Activated CD8-positive, alpha-beta memory T cell treated with anti-CD3 and anti-CD28 coated beads, Interleukin-2, amount 50 U/mL, for 48 hours (primary cell): Measurements from ENCODE around the gene TMEM184B.
"Not testable (repeated sequence)": the region's sequence is repeated elsewhere in the genome, so short reads cannot be mapped to it uniquely, and the experiment has no call there.

Experiments used
- DNase-seq: peaks from one replicate; pipeline ENCODE4 v3.0.0-alpha.2; 2020

Gene TMEM184B

DNA sequence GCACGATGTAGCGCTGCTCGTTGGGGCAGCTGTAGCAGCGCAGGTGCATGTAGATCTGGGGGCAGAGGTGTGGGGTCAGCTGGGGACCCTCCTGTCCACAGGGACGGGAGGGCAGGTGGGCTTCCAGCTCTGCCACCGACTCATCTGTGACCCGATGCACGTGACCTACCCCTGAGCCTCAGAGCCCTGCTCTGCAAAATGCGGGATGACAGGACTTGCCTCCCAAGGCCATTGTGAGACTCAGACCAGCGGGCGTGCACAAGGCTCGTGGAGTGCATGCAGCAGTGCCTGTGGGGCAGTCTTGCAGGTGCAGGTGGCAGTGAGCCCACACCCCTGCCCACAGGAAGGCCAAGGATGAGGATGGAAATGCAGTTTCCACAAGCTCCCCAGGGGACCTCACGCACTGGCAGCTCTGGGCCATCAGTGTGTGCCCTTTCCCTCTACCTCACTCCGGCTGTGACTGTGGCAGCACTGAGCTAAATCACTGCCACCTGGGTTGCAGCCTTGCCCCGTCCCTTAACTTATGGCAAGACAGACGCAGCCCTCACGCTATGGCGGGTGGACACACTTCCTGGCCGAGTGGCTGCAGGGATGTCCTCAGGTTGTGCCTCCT, 26.7 kb downstream of the TMEM184B start:
- DNase-seq, result no peak

DNA sequence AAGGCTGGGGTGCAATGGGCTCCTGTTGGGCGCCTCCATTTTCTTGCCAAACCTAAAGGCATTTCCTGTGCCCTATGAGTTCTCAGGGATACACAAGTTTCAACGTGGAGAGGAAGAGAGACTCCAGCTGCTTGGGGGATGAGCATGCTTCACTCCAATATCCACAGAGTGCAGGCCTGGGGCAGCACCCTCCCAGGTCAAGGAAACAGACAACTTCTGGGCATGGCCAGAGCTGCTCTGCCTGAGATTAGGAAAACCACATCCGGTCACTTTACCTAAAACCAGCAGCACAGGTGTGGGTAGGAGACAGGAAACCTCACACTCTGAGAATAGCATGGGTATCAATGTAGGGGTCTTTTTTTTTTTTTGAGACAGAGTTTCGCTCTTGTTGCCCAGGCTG, 28.7 kb downstream of the TMEM184B start:
- DNase-seq, result no peak

DNA sequence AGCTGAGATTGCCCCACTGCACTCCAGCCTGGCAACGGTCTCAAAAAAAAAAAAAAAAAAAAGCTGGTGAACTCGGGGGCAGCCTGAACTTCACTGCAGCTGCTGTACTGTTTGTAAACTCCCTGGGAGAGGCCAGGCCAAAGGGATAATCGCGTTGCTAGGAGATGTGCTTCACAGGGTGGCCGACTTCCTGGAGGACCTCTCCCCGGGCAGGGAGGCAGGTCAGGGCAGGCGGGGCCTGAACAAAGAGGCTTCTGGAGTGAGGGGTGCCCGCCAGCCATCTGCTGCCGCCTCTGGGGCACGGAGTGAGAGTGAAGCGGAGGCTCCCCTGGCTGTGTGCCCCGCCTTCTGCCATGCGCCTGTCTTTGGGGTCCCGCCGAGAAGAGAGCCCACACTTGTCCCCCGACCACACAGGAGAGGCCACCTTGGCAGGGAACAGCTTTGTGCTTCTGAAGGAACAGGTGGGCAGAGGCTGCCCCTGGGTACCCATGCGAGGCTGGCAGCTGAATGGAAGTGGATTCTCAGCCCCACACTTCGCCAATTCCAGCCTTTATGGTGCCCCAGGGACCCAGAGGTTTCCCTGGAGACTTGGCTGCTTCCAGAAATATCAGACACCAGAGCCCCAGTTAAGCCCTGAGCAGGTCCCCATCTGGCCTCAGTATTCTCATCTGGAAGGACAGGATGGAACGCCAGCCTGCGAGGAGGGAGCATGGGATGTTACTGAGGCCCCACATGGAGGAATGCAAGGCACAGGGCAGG, 29.6 kb downstream of the TMEM184B start:
- DNase-seq, result no peak

DNA sequence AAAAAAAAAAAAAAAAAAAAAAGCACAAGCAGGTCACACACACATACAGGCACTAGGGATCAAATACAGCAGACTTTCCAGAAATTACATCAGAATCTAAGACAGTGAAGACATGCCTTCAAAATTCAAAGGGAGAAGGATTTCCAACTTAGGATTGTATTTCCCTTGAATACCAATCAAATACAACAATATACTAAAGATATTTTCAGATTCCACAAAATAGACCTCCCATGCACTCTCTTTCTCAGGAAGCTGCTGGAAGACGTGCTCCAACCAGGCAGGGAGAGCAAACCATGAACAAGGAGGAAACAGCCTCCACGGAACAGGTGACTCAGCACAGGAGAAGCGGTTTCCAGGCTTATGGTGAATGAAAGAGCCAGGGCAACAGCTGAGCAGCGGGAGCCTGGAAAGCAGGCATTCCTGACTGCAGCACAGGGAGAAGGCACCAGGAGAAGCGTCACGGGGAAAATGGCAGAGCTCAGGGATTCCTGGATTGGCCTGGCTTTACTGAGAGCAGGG, 32.0 kb downstream of the TMEM184B start:
- DNase-seq, result no peak

DNA sequence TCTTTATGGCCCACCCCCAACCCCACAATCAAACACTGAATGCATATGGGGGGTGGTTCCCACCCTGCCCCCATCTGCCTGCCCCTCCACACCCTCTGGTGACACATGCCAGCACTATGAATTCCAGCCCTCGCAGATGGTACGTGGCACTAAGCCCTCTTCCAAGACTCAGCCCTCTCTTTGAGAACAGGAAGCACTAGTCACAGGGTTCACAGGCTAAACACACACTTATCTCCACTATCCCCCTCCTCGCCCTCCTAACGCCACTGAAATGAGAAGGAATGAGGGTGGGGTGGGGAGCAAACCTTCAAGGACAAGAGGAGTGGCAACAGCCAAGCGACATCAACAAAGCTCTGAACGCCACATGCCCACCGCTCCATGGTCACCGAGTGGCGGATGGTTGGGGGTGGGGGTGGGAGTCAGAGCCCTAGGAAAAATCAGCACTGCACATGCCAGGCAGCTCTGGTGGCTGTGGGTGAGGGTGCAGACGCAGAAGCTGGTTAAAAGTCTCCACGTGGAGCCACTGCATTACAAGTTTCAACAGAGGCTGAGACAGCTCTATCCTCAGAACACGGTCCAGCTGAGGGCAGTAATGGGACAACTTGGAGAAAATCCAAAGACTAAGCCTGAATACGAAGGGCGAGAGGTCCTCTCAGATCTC, 33.6 kb downstream of the TMEM184B start:
- no peak for DNase-seq

DNA sequence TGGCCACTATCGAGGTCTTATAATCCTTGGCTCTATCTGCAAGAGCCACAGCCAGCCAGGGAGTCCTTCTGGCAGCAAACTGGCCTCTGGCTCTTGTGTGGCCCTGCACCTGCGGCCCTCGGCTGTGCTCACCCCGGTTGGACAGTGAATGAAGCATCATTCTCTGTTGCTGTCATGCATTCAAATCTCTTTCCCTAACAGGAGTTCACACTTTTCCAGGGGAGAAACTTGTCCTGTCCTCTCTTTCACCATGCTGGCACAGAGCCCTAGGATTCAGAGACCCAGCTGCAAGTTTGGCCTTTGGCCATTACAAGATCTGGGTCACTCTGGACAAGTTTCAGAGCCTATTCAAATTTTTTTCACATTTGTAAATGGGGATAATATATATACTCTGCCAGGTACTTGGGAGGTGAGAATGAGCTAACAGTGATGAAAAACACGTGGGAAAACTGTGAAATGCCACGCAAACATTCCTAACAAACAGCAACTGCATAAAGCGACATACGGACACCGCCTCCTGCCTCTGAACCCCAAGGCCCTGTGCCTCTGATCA, 34.2 kb downstream of the TMEM184B start:
- DNase-seq, result no peak

DNA sequence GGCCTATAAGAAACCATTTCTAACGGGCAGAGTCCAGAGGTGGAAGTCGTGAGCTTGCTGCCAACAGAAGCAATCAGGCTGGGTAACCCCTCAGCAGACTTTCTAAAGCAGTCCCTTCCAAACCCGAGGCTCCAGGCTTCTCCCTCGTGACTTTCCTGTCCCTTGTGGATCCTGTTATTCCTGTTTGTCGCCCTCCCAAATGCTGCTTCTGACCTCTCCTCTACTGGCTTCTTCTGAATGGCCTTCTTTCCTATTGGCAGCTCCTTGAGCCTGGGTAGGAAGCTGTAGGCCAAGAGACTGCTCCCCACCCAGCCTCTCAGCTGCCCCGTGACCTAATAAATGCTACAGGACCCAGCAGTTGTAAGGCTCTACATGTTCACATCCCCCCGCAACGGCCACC, 36.0 kb downstream of the TMEM184B start:
- DNase-seq, result no peak

DNA sequence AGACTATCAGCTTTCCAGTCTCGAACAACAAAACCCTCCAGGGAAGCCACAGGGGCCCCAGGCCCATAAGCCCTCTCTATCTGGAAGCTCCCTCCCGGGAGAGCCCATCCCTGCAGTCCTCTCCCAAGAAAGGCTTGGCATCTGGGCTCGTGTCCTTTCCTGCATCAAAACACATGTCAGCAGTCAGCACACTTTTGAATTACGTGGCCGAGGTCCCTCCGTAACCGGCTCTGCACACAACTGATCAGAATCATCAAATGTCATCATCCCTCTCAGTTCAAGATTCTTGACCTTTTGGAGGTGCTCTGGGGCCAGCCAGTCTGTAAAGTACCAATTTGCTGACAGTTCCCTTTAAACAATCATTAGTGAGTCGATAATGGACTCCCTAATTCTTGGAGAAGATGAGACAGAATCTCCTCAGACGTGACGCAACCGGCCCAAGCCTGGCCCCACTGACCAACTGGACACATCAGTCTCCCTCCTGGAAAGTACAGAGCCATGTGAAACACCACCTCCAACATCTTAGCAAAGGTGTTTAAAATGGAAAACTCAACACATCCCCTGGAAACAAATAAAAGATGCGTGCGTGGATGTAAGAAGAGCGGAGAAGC, 37.5 kb downstream of the TMEM184B start:
- no peak for DNase-seq

DNA sequence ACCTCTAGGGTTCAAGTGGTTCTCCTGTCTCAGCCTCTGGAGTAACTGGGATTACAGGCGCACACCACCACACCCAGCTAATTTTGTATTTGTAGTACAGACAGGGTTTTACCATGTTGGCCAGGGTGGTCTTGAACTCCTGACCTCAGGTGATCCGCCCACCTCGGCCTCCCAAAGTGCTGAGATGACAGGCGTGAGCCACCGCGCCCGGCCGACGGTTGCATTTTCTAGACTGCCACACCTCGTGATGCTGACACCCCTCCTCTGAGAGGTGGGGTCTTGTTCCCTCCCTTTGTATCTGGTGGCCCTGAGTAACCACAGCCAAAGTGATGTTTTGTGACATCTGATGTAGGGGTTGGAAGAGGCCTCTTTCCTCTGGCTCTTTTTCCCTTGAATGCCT, 39.0 kb downstream of the TMEM184B start:
- not testable (repeated sequence) for DNase-seq

DNA sequence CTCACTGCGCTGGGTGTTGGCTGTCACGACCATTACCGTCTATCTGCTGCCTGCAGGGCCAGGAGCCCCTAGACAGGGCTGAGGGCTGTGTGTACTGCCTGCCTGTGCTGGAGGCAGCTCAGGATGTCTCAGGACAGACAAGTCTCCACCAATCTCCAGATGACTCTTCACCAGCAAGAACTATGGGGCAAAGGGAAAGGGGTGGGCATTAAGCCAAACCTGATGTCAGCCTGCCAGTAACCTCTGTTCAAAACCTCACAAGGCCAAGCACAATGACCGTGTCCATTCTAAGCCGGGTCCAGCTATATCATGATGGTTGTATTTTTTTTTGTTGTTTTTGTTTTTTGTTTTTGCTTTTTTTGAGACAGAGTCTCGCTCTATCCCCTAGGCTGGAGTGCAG, 39.4 kb downstream of the TMEM184B start:
- DNase-seq, result no peak

DNA sequence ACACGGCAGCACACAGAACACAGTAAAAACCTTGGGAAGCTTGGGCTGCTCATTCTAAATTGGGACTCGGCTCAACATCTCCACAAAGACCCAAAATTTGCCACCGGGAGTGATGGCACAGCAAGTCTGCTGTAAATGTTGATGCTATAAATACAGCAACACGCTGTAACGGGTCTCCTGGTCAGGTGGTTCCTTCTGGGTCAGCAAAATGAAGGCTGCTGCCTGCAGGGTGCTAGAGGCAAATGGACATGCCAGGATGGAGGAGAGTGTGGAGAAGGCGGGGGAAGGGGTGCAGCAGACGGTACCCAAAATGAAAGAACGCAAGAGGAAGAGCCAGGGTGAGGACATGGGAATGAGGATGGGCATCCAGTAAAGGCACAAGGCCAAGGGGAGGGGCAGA, 40.6 kb downstream of the TMEM184B start:
- DNase-seq, result no peak

DNA sequence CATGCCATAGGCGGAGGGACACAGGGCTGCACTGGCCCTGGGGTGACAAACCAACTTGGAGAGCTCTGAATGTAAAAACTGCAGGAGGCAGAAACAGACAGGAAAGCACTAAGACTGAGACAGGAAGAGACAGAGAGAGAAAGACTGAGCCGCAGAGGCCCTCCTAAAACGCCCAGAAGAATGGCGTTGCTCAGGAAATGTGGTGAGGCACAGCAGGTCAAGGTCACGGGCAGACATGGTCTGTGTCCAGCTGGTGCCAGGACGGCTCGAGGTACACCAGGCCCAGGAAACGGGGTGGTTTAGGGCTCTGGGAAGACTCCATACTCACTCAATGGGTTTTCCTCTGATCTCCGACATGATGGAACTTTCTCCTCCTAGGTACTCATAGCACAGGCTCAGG, 41.9 kb downstream of the TMEM184B start:
- DNase-seq, result no peak

DNA sequence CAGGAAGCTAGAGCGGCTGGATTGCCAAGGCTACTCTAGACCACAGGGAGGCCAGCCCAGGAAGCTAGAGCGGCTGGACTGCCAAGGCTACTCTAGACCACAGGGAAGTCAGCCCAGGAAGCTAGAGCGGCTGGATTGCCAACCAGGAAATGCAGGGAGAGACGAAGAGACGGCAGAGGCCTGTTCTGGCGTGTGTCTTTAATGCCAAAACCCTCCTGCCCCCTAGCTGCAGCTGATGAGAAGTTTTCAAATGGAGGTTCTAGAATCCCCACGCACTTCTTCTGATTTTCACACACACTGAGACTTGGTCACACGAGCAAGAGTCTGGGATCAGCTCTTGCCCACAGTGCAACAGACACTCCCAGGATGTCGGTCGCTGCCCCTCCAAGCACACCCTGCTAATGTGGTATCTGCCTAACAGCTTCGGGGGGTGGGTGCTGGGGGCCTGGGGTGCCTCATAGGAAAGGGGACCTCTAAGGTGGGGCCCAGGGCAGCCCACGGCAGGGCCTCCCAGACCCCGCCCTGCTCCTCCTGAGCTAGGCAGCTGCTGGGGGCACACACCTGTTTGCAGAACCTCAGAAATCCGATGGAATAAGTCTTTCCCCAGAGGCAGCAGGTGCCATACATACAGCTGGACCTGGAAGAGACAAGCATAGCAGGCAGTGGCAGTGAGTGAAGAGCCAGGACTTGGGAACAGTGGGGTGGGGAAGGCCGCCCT, 42.5 kb downstream of the TMEM184B start:
- no peak for DNase-seq

DNA sequence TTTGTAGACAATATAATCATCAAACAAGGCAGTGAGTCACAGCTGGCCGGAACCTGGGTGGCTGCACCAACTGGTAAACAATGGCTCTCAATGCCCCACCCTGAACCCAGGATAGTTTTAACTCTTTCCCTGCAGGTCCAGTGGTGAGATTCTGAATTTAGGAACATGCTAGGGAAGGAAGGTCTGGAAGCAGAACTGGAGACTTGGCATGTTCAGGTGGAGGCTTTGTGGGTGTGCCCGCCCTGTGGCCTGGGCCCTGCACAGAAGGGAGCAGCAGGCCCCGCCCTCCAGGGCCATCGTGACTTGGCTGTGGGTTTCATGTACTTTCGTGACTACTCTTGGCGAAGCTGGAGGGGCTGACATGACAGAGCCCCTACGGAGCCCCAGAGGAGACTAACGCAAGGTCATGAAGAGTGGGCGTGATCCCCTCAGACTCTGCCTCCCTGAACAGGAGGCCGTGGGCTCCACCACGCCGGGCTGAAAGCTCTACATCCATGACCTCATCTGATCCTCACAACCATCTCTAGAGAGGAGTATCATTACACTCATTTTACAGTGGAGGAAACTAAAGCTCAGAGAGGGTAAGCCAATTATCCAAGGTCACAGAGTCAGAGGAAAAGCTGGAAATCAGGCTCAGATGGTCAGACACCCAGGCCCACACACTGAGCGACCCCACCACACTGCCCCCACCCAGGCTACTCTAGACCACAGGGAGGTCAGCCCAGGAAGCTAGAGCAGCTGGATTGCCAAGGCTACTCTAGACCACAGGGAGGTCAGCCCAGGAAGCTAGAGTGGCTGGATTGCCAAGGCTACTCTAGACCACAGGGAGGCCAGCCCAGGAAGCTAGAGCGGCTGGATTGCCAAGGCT, 43.7 kb downstream of the TMEM184B start:
- DNase-seq, result no peak

DNA sequence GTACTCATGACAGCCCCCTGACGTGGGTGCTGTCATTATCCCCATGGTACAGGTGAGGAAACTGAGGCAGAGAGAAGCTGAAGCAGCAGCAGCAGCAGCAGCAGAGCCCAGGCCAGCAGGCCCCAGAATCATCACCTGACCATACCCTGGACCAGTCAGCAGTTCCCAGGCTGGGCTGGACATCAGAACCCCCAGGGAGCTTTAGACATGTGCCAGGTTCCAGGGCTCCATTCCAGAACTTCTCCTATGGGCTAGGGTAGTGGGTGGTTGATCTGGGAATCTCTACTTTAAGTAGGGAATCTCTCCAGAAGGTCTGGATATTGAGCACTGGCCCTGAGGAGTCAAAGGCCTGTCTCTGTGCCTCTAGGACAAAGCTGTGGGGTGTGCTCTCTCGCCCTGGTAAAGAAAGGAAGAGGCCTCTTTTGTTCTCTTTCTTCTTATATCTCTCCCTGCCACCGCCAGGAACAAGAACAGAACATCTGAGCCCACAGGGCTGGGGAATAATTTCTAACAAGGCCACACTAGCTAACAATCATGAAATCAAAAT, 44.4 kb downstream of the TMEM184B start:
- no peak for DNase-seq

DNA sequence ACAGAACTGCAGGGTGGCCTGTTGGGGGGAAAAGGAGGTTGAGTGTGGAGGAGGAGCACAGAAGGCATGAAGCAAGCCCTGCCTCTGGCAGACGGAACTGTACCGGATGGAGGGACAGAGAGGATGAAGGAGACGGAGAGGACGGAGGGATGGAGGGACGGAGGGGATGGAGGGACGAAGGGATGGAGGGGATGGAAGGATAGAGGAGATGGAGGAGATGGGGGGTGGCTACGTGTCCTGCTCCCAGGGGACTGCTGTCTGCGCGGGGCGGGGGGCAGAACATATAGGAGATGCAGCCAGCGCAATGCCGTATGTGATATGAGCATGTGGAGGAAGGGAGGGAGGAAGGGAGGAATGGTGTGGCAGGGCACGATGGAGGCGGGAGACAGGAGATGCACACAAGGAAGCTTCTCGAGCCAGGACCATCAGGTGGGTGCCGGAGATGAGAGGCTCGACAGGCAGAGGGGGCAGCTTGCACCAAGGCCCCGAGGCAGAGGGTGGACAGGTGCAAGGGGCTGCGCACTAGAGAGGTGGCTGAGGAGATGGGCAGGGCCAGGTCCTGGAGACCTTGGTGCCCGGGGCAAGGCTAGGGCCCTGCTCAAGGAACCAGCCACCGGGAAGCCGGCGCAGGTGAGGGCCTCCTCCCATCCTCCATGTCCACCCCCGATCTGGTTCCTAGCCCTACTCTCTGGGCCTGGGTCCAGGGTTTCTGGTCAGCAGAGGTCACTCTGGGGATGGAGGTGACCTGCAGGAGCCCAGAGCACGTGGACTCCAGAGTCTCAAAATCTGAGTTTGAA, 45.8 kb downstream of the TMEM184B start:
- no peak for DNase-seq

DNA sequence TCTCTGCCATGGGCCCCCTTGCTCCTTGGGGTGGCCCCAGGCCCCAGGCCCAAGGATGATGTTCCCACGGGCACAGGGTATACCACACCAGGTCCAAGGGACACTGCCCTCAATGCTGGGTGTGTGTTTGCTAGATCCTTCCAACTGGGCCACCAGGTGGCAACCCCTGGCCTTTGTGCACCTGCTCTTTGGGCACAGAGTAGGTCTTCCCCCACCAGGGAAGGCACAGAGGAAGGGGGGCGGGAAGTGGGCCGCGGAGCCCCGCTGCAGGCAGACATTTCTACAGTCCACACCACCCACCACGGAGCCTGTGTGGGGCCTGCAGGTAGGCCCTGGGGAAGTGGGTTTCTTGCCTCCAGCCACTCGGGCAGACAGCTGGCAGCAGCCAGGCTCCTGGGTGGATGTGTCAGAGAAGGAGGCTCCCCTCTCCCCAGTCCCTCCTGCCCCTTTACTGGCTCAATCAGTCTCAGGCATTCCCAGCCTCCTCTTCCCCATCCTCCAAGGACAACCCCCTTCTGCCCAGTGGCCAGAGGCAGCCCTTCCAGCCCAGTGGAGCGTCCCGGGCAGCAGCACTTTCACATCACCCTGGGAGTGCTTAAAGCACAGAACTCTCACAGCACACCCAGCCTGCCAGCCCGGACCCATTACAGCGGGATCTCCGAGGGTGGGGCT, 49.4 kb downstream of the TMEM184B start:
- DNase-seq, result no peak

DNA sequence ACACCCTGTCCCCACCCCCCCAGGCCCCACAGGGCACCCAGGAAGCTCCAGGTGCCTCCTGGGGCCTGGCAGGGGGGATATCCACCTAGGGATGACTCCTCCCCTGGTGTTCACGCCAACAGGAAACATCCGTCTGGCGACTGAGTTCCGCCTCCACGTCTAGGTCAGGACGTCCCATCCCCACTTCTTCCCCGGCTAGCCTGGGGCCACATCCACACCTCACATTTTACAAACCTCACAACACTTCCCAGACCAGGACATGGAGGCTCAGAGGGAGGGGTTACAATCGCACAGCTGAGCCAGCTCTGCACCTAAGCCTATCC, 50.1 kb downstream of the TMEM184B start:
- no peak for DNase-seq

DNA sequence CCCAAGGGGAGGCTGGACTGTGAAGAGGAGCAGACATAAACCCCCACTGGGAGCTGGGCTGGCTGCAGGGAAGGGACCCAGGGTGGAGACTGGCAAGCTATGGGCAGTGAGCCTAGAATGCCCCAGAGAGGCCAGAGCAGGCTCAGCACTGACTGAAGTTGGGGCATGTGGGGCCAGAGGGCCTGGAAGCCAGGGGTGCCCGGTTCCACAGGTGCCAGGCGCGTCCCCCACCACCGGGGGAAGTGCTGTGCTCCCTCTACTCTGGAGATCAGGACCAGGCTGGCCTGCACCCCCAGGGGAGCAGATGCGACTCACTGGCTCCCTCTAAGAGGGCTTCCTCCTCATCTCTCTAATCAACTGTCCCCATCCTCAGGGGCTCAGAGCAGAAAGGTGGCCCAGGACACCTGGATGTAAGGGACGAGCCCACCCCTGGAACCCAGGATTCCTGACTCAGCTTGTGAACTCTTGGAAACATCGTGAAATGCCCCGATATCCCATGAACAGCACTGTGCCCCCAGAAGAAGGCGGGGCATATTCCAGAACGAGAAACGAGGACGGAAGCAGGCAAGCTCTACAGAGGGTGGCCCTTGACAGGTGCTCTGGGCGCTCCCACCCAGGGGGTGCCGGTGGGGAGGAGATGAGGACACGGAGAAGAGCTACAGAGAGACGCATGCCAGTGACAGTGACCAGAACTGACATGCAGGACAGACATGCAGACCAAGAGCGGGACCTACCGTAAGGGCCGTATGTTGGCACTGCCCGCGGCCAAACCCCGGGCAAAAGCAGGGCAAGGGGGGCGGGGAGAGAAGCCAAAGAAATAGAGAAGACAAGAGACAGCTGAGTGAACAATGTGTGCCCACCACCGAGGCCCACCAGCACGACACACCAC, 50.7 kb downstream of the TMEM184B start:
- DNase-seq, result no peak
